GM12878 (cell line): Measurements from ENCODE around the gene GCNT4. TPM values are rescaled to one million over a fixed set of nuclear protein-coding genes. Genes with fewer than 3 reads are reported as not detected.

Experiments used
- ATAC-seq: fragments of 200-7000 bp; cut with Tn5 transposase; 3 replicates; pipeline ENCODE4 v1.9.1; 2020; ENCODE audit warnings: mild to moderate bottlenecking, moderate library complexity
- BruUV-seq: library from RNA; stranded (reverse); fragments of 400-500 nt; replicated peaks from 2 replicates; lab custom pipeline; 2021; lab: Mats Ljungman, UMichigan
- CTCF ChIA-PET: fragments of 300-600 bp; sonication (Branson Sonifier 250); formaldehyde crosslinking; extraction: SDS; loops from one replicate; lab custom pipeline; 2021; ENCODE audit warnings: inconsistent platforms; lab: Yijun Ruan, JAX
- POLR2A ChIA-PET: fragments of 350-600 bp; formaldehyde crosslinking; extraction: SDS; loops from one replicate; lab custom pipeline; 2021; ENCODE audit warnings: inconsistent platforms; lab: Charles Lee
- RAD21 ChIA-PET: fragments of 300-600 bp; sonication (Branson Sonifier 250); formaldehyde crosslinking; loops from one replicate; lab custom pipeline; 2023; ENCODE audit warnings: antibody characterized with exemption; ENCODE audit not compliant: unreplicated experiment; lab: Charles Lee
- SMC1A ChIA-PET: fragments of 300-600 bp; sonication (Branson Sonifier 250); formaldehyde crosslinking; loops from one replicate; lab custom pipeline; 2023; ENCODE audit not compliant: unreplicated experiment, uncharacterized antibody; lab: Charles Lee
- DNase-seq: peaks from one replicate; pipeline ENCODE4 v3.0.0-alpha.2; 2011; ENCODE audit warnings: low read depth, low spot score
- FAIRE-seq: peaks from 3 replicates; lab custom pipeline; 2011; peaks lifted over from hg19 to GRCh38; lab: Jason Lieb, UNC
- H2AFZ ChIP-seq: 2 replicates; pipeline ENCODE4 v1.6.0; 2011; ENCODE audit warnings: low read depth, low read length, control low read depth; ENCODE audit not compliant: control insufficient read depth
- H3K27ac ChIP-seq: 2 replicates; pipeline ENCODE4 v1.5.1; 2011; ENCODE audit warnings: control low read depth; ENCODE audit not compliant: control insufficient read depth, insufficient read depth
- H3K27me3 ChIP-seq, 2 experiments: replicated peaks in 1 of 2; 2 replicates each; pipeline versions ENCODE4 v1.6.0 to v1.6.1; 2011; ENCODE audit warnings: low read length in 1 of 2; ENCODE audit not compliant: control insufficient read depth in 2 of 2, insufficient read depth in 2 of 2
- H3K36me3 ChIP-seq, 2 experiments: 2 replicates each; pipeline ENCODE4 v1.5.1; 2011; ENCODE audit warnings: low read length in 1 of 2; ENCODE audit not compliant: control insufficient read depth in 2 of 2, insufficient read depth in 2 of 2
- H3K4me1 ChIP-seq: 2 replicates; pipeline ENCODE4 v1.6.1; 2011; ENCODE audit warnings: mild to moderate bottlenecking, low read length, moderate library complexity, mixed read lengths; ENCODE audit not compliant: control insufficient read depth, insufficient read depth
- H3K4me2 ChIP-seq: 2 replicates; pipeline ENCODE4 v1.6.0; 2011; ENCODE audit warnings: control low read depth; ENCODE audit not compliant: control insufficient read depth, insufficient read depth
- H3K4me3 ChIP-seq: fragments of 200-600 bp; sonication (generic); 2 replicates; pipeline ENCODE4 v1.5.1; 2016
- H3K79me2 ChIP-seq: 2 replicates; pipeline ENCODE4 v1.6.0; 2011; ENCODE audit warnings: low read length; ENCODE audit not compliant: control insufficient read depth, insufficient read depth
- H3K9ac ChIP-seq: 2 replicates; pipeline ENCODE4 v1.8.0; 2011; ENCODE audit warnings: low read length, control low read depth, mixed read lengths; ENCODE audit not compliant: control insufficient read depth, insufficient read depth
- H3K9me3 ChIP-seq: replicated peaks from 3 replicates; pipeline ENCODE4 v1.5.1; 2011; ENCODE audit warnings: mild to moderate bottlenecking, low read length; ENCODE audit not compliant: control insufficient read depth, insufficient read depth
- H4K20me1 ChIP-seq: 2 replicates; pipeline ENCODE4 v1.6.0; 2011; ENCODE audit not compliant: control insufficient read depth, insufficient read depth
- BCLAF1 ChIP-seq: fragments of 450-650 bp; IDR thresholded peaks from 2 replicates; pipeline ENCODE4 v1.6.1; 2017; ENCODE audit warnings: antibody characterized with exemption, mild to moderate bottlenecking, moderate library complexity
- DPF2 ChIP-seq: fragments of 450-650 bp; IDR thresholded peaks from 2 replicates; pipeline ENCODE4 v1.6.1; 2017; ENCODE audit warnings: mild to moderate bottlenecking
- FOS ChIP-seq: IDR thresholded peaks from 3 replicates; pipeline ENCODE4 v1.6.1; 2011; ENCODE audit warnings: borderline replicate concordance; ENCODE audit not compliant: insufficient read length; ENCODE audit errors: extremely low read depth
- HSF1 ChIP-seq: fragments of 150-350 bp; IDR thresholded peaks from 2 replicates; pipeline ENCODE4 v1.6.1; 2014; ENCODE audit warnings: mild to moderate bottlenecking, low read depth, low read length
- MAX ChIP-seq: IDR thresholded peaks from 2 replicates; pipeline ENCODE4 v1.6.1; 2012; ENCODE audit warnings: low read depth, low read length, improper control_type of control experiment
- NBN ChIP-seq: fragments of 450-650 bp; IDR thresholded peaks from 2 replicates; pipeline ENCODE4 v1.6.1; 2016
- PBX3 ChIP-seq: IDR thresholded peaks from 2 replicates; pipeline ENCODE4 v1.6.1; 2011; ENCODE audit warnings: mild to moderate bottlenecking, low read depth, low read length, moderate library complexity; ENCODE audit not compliant: insufficient replicate concordance
- STAT3 ChIP-seq: IDR thresholded peaks from 2 replicates; pipeline ENCODE4 v1.6.1; 2011; ENCODE audit warnings: low read depth, low read length, improper control_type of control experiment
- TCF3 ChIP-seq: IDR thresholded peaks from 2 replicates; pipeline ENCODE4 v1.6.1; 2012; ENCODE audit warnings: low read depth, mild to moderate bottlenecking, low read length, borderline replicate concordance; ENCODE audit not compliant: insufficient read depth
- WRNIP1 ChIP-seq: IDR thresholded peaks from 2 replicates; pipeline ENCODE4 v1.6.1; 2011; ENCODE audit warnings: low read depth, low read length, improper control_type of control experiment, borderline replicate concordance
- ZNF592 ChIP-seq: fragments of 450-650 bp; IDR thresholded peaks from 2 replicates; pipeline ENCODE4 v1.6.1; 2017; ENCODE audit warnings: mild to moderate bottlenecking, moderate library complexity
- WGBS: methylation state at CpG from one replicate; pipeline ENCODE4 v1.1.6; 2016; ENCODE audit warnings: low lambda C conversion rate; ENCODE audit not compliant: insufficient replicate concordance, insufficient coverage; ENCODE audit errors: missing lambda C conversion rate; 5-methylcytosine and 5-hydroxymethylcytosine counted together
- in situ Hi-C: fragments of 300-500 bp; cut with MboI; formaldehyde crosslinking; loops from 9 replicates; pipeline ENCODE4 v1.14.3; 2018; ENCODE audit warnings: mixed read lengths
- intact Hi-C: fragments of 100-400 bp; cut with micrococcal nuclease; formaldehyde crosslinking; loops from one replicate; pipeline ENCODE4 v1.14.2; 2022; ENCODE audit not compliant: unreplicated experiment
- polyA plus RNA-seq, 11 experiments: library from polyadenylated mRNA; depleted of rRNA in 4 of 11; unstranded in 6 of 11; stranded (reverse) in 5 of 11; fragments of >200 nt; fragmentation: Nextera tagmentation in 4 of 11; fragmentation: Illumina TruSeq in 1 of 11; extraction: Ambion mirVana in 4 of 11; extraction: Trizol in 1 of 11; gene quantifications; 1 replicate in 1 of 11; 2 replicates in 10 of 11; pipeline versions ENCODE4 v1.2.1 to v1.2.3, GENCODE V29; 2011 to 2016; ENCODE audit warnings: inconsistent platforms in 2 of 11, missing spikeins in 2 of 11, low read depth in 1 of 11
- total RNA-seq, 4 experiments: library from RNA; depleted of rRNA in 3 of 4; stranded (reverse); fragments of >200 nt in 3 of 4; fragmentation: Illumina TruSeq in 1 of 4; extraction: Trizol in 1 of 4; gene quantifications; 2 replicates each; pipeline versions ENCODE4 v1.2.1 to v1.2.3, GENCODE V29; 2013 to 2021

The GCNT4 gene
- total and polyA plus RNA-seq, 10 of the 15 experiments (the other 5 are each of a cell fraction or from before 2014, with no cell fraction given), result 0.03 to 0.04 TPM; not detected in 8

- TF ChIP-seq PBX3 (no peak), BCLAF1 (no peak), STAT3 (no peak), TCF3 (no peak)
Measured at GRCh38 chr5:75089662-75090061, 37.3 kb upstream of the GCNT4 start (continued).

- DNase-seq, result no peak
- CTCF ChIA-PET, result no interaction called here
- TF ChIP-seq MAX (no peak), DPF2 (no peak), WRNIP1 (no peak), HSF1 (no peak), NBN (no peak), ZNF592 (no peak), FOS (no peak)
Measured at GRCh38 chr5:75089137-75089536, 36.8 kb upstream of the GCNT4 start.

More at GRCh38 chr5:75089137-75089536, 36.8 kb upstream of the GCNT4 start:
- no peak for FAIRE-seq
- Histone ChIP-seq H3K4me2 (no peak overlapping the region), H3K79me2 (no peaks in the 10 kb centered on the region), H3K4me3 (no peak overlapping the region), H3K9ac (no peak overlapping the region), H4K20me1 (no peaks in the 10 kb centered on the region), H3K27ac (no peak overlapping the region), H3K36me3 (no peaks in the 10 kb centered on the region), H3K4me1 (no peaks in the 10 kb centered on the region), H3K9me3 (no peaks in the 10 kb centered on the region), H2AFZ (no peak overlapping the region), H3K27me3 (peaks cover 5 to 8% of the 10 kb centered on the region in 2 experiments; a peak in 3 of 4 replicates)
- in situ Hi-C loops, result no loop called here
- RAD21 ChIA-PET, result no interaction called here
- BruUV-seq, result no TSS peak
- WGBS, result 0% methylated on average over 1 of the region's 1 CpG
- POLR2A ChIA-PET, result no interaction called here
- SMC1A ChIA-PET, result no interaction called here
- ATAC-seq, result no peak
- intact Hi-C loops, result no loop called here
